T follicular helper cell (primary cell): Measurements from ENCODE around the gene ATP1A1.

Experiments used
- DNase-seq: peaks from one replicate; pipeline ENCODE4 v3.0.0-alpha.2; 2020; ENCODE audit warnings: low read depth

ATP1A1 gene

GRCh38 chr1:116391185-116391584 is 18.1 kb downstream of the ATP1A1 start:
- DNase-seq = no peak

- DNase-seq = no peak
Measured at GRCh38 chr1:116392717-116393404, 19.8 kb downstream of the ATP1A1 start.

- no peak for DNase-seq
Measured at GRCh38 chr1:116393792-116394191, 20.7 kb downstream of the ATP1A1 start.

- DNase-seq = no peak
Measured at GRCh38 chr1:116394270-116394669, 21.2 kb downstream of the ATP1A1 start.

- DNase-seq = no peak
Measured at GRCh38 chr1:116396769-116397168, 23.7 kb downstream of the ATP1A1 start.

GRCh38 chr1:116397728-116398127 is 24.7 kb downstream of the ATP1A1 start:
- no peak for DNase-seq

GRCh38 chr1:116400780-116401179 is 27.7 kb downstream of the ATP1A1 start:
- no peak for DNase-seq

- no peak for DNase-seq
Measured at GRCh38 chr1:116401646-116402176, 28.7 kb downstream of the ATP1A1 start.

GRCh38 chr1:116402333-116402732 is 29.3 kb downstream of the ATP1A1 start:
- DNase-seq = no peak

- no peak for DNase-seq
Measured at GRCh38 chr1:116403496-116404136, 30.6 kb downstream of the ATP1A1 start.

- no peak for DNase-seq
Measured at GRCh38 chr1:116404699-116405098, 31.7 kb downstream of the ATP1A1 start.

- no peak for DNase-seq
Measured at GRCh38 chr1:116405241-116406135, 32.4 kb downstream of the ATP1A1 start.

GRCh38 chr1:116407033-116407432 is 34.0 kb downstream of the ATP1A1 start:
- no peak for DNase-seq

GRCh38 chr1:116408193-116408592 is 35.1 kb downstream of the ATP1A1 start:
- no peak for DNase-seq

GRCh38 chr1:116408803-116409720 is 36.0 kb downstream of the ATP1A1 start:
- no peak for DNase-seq

- DNase-seq = no peak
Measured at GRCh38 chr1:116409751-116410191, 36.7 kb downstream of the ATP1A1 start.

- DNase-seq = no peak
Measured at GRCh38 chr1:116411784-116412479, 38.9 kb downstream of the ATP1A1 start.

GRCh38 chr1:116412480-116412798 is 39.4 kb downstream of the ATP1A1 start:
- DNase-seq = no peak

- no peak for DNase-seq
Measured at GRCh38 chr1:116412898-116413297, 39.9 kb downstream of the ATP1A1 start.

GRCh38 chr1:116413414-116413813 is 40.4 kb downstream of the ATP1A1 start:
- no peak for DNase-seq

- DNase-seq = no peak
Measured at GRCh38 chr1:116414364-116414763, 41.3 kb downstream of the ATP1A1 start.
